OCI-LY7 (cell line): ENCODE measurements around the gene AURKAIP1.

ENCODE experiments used
- EZH2phosphoT487 ChIP-seq: fragments of 200-600 bp; sonication (generic); IDR thresholded peaks from 2 replicates; pipeline ENCODE4 v1.6.1; 2018; ENCODE audit warnings: low read depth, borderline replicate concordance, mild to moderate bottlenecking, mixed run types, antibody characterized with exemption, low read length, moderate library complexity, mixed read lengths
- TF ChIP-seq, protein P1 (sequence below): fragments of 200-600 bp; sonication (generic); conservative IDR thresholded peaks from 2 replicates; pipeline ENCODE4 v1.5.1; 2014; ENCODE audit warnings: mild to moderate bottlenecking, antibody characterized with exemption, low read length, moderate library complexity, mixed read lengths

DNA sequence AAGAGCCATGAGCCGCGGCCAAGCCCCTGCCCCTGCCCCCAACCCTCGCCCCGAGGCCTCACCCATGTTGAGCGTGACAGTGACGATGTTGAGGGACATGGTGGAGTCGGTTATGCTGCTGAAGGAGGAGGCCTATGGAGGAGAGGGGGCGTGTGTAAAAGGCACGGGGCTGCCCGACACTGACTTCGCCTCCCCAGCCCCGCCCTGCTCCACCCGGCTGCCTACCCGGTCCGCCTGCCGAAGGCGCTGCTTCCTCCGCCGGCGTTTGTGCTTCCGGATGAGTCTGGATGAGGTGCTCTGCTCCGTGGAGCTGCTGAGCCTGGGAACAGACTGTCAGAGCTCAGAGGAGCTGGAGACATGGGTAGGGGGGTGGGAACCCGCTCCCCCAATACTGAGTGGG, 34.8 kb downstream of the AURKAIP1 start:
- TF ChIP-seq, protein P1, sequence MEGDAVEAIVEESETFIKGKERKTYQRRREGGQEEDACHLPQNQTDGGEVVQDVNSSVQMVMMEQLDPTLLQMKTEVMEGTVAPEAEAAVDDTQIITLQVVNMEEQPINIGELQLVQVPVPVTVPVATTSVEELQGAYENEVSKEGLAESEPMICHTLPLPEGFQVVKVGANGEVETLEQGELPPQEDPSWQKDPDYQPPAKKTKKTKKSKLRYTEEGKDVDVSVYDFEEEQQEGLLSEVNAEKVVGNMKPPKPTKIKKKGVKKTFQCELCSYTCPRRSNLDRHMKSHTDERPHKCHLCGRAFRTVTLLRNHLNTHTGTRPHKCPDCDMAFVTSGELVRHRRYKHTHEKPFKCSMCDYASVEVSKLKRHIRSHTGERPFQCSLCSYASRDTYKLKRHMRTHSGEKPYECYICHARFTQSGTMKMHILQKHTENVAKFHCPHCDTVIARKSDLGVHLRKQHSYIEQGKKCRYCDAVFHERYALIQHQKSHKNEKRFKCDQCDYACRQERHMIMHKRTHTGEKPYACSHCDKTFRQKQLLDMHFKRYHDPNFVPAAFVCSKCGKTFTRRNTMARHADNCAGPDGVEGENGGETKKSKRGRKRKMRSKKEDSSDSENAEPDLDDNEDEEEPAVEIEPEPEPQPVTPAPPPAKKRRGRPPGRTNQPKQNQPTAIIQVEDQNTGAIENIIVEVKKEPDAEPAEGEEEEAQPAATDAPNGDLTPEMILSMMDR: no peak
- no peak for TF ChIP-seq EZH2phosphoT487
